HG03175 (cell line): ENCODE results near the gene MED28.

Source experiments
- ATAC-seq: cut with Tn5 transposase; IDR thresholded peaks from one replicate; pipeline ENCODE4 v1.9.1; 2021; ENCODE audit warnings: mild to moderate bottlenecking, moderate library complexity; ENCODE audit not compliant: unreplicated experiment

Gene MED28

DNA sequence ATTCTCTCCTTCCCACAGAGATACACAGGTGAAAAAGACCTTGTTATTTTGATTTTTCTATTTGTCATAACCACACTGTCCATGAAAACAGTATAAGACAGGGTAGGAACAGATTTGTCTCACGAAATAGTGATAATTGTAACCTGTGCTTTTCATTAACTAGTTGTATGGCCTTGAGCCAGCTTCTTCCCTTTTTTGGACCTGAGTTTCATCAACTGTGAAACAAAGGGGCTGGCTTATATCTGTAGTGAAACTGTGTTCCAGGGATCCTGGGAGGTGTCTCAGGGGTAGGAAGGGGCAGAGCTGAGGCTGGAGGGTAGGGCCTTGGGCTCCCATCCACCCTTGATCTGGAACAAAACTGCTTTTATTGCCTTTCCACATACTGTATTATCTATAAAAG is 50.9 kb downstream of the MED28 start:
- peak; percentile 34 for ATAC-seq

DNA sequence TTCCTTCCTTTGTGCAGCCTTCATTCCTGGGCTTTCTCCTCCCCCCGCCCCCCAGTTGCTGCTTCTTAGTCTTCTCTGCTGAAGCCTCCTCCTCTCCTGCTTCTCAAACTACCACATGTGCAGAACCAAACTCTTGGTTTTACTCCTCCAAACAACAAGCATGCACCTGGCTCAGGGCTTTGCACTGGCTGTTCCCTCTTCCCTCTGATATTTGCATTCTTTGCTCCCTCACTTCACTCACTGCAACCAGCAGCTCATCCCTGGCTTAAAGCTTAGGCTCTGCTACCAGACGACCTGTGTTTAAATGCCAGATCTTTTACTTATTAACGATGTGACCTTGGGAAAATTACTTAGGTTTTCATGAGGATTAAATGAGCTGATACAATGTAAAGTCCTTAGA is 51.4 kb downstream of the MED28 start:
- ATAC-seq = no peak

DNA sequence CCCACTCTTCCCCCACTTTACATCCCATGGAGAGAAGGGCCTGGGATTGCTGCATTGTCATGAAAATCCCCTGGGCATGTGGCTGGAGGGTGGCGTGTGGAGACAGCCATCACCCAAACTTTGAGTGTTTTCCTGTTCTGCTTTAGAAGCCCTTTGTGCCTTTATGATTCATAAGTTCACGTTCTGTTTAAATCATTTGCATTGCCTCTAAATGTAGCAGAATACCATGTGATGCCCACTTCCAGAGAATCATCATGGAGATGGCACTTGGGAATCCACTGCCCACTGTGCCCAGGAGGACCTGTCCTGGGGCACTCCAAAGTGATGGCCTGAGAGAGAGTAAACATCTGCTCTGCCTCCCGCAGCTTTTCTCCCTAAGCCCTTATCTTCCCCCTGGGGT is 52.8 kb downstream of the MED28 start:
- ATAC-seq = no peak

DNA sequence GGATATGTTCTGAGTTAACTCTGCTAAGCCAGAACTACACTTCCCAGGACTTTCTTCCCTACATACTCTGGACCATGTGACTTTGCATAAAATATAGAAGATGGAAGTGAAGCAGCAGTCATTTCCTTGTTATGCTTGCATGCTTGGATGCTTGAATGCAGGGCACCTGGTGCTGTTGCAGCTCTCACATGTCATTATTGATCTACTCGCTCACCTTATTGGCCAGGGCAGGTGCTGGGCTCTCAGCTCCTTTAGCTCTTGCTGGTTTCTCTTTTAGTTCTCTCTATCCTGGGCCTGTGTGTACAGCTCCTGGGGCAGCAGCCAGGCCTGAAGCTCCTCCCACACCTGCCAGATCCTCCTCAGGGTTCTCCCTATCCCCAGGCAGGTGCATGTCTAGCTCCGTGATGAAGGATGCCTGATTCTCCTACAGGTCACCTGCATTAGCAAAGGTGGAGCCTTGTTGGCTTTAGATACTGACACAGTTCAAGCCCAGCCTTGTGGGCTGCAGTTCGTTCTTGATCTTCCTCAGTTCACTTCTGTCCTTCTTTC is 53.3 kb downstream of the MED28 start:
- ATAC-seq = no peak

DNA sequence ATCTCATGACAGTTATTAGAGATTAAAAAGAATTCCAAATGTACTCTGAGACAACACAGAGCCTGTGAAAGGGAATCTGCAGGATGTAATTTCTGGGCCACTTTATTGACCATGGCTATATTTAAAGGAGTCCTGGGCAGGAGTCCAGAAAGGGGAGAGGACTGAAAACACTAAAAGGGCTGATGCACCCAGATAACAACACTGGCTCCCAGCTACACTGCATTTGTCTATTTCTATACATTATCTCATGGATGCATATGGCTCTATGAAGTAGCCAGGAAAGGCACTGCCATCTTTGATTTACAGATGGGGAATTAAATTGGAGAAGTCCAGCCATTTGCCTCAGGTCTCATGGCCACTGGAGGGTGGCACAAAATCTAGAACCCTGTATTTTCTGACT is 56.0 kb downstream of the MED28 start:
- ATAC-seq = no peak

DNA sequence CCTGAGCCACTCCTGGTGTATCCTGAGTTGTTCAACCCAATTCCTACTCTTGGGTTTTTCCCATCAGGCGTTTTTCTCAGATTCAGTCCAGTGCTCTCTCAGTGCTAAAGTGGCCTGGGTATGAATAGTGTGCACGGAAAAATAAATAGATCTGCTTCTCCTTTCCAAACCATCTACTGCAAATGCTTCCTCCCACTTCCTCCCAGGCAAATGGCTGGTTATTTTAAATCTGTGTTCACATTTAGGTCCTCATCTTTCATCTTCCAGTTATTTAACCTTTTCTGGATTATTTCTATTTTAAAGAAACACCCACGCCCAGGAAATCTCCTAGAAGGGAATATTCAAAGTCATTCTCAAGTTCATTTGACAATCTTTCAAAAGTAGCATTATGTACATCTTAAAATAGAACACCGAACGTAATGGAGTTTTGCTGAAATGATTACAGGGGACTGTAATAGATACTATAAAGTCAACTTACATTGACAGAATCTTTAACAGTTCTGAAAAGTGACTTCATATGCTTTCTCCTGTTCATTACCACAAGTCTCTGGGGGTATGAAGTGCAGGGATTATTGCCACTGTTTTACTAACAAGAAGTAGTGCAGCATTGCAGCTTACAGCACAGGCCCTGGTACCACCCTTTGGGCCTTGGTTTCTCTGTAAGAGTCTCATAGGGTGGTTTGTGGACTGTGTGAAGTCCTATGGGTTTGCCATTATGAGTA is 66.3 kb downstream of the MED28 start:
- ATAC-seq = no peak

DNA sequence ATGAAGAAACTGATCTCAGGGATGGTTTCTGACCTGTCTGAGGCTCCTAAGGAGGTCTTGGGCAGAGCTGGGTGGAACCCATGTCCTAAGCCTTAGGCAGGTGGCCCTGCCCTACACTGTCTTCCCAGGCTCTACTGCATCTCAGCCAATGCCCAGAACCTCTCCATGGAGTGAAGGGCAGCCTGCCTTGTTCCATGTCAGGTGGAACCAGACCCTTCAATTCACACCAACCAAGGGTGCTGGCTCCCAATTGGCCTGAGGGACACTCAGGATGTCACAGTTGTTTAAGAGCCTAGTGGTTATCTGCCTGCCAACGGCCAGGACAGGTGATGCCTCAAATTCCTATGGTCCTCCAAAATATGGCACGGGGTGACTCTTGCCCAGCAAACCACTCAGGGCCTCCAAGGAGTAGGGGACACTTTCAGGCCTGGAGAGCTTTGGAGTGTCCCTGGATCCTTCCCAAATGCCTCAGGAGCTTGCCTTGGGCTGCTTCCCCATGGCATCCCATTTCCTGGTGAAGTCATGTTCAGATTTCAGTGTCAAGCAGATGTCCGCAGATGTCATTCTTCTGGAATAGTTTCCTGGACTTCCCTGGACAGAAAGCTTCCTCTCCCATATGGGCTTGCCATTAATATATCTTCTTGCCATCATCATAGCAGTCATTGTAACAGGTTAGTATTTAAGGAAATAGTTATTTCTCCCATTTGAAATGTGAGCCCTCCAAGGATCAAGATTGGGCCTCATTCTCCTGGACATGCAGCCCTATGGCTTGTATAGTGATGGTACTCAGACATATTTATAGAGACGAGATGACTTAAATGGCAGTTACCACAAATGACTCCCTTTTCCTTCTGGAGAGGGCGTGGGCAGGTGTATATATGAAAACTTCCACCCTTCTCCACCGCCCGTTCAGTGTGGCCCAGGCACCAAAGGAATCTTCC is 67.1 kb downstream of the MED28 start:
- no peak for ATAC-seq

DNA sequence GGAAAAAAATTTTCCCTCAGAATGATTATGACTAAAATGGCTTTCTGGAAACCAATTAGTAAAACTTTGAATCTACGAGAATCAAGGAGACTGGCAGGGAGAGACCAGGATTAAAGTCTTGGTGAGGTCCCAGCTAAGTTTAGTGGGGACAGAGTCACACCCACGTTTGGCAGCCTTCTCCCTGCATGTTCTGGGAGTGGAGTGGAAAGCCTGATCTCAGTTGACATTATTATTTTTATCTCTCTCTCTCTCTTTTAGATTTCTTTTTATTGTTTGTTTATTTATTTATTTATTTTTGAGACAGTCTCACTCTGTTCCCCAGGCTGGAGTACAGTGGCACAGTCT is 67.8 kb downstream of the MED28 start:
- ATAC-seq = no peak
